ENCODE measurements around the gene IL34. TPM values are rescaled to one million over a fixed set of nuclear protein-coding genes. Genes with fewer than 3 reads are reported as not detected.
"Not testable (repeated sequence)": the region's sequence is repeated elsewhere in the genome, so short reads cannot be mapped to it uniquely, and the experiment has no call there.

IL34 gene
- polyA plus RNA-seq, 4 donors, result 0.71 to 1.7 (median 0.97) TPM

GRCh38 chr16:70630960-70631745 is 15.2 kb upstream of the IL34 start:
- DNase-seq (ENCODE audit: low read depth in 4 of 4, low spot score in 3 of 4), result no peak

GRCh38 chr16:70632273-70632672 is 14.1 kb upstream of the IL34 start:
- no peak for DNase-seq (ENCODE audit: low read depth in 4 of 4, low spot score in 3 of 4)

GRCh38 chr16:70633617-70634016 is 12.7 kb upstream of the IL34 start:
- not testable (repeated sequence) for DNase-seq (ENCODE audit: low read depth in 4 of 4, low spot score in 3 of 4)

- no peak for DNase-seq (ENCODE audit: low read depth in 4 of 4, low spot score in 3 of 4)
Measured at GRCh38 chr16:70634861-70635260, 11.5 kb upstream of the IL34 start.

GRCh38 chr16:70635336-70636016 is 10.9 kb upstream of the IL34 start:
- no peak for DNase-seq (ENCODE audit: low read depth in 4 of 4, low spot score in 3 of 4)

- DNase-seq (ENCODE audit: low read depth in 4 of 4, low spot score in 3 of 4), result no peak
Measured at GRCh38 chr16:70638814-70639792, 7.3 kb upstream of the IL34 start.

GRCh38 chr16:70642633-70643032 is 3.7 kb upstream of the IL34 start:
- DNase-seq (ENCODE audit: low read depth in 4 of 4, low spot score in 3 of 4), result no peak

GRCh38 chr16:70643264-70643663 is 3.1 kb upstream of the IL34 start:
- not testable (repeated sequence) for DNase-seq (ENCODE audit: low read depth in 4 of 4, low spot score in 3 of 4)

GRCh38 chr16:70644763-70645597 is 1.4 kb upstream of the IL34 start:
- no peak for DNase-seq (ENCODE audit: low read depth in 4 of 4, low spot score in 3 of 4)

- no peak for DNase-seq (ENCODE audit: low read depth in 4 of 4, low spot score in 3 of 4)
Measured at GRCh38 chr16:70647441-70648359, 1.3 kb downstream of the IL34 start.

- DNase-seq (ENCODE audit: low read depth in 4 of 4, low spot score in 3 of 4), result no peak
Measured at GRCh38 chr16:70648606-70649005, 2.2 kb downstream of the IL34 start.

GRCh38 chr16:70649300-70649699 is 2.9 kb downstream of the IL34 start:
- DNase-seq (ENCODE audit: low read depth in 4 of 4, low spot score in 3 of 4), result no peak

- no peak for DNase-seq (ENCODE audit: low read depth in 4 of 4, low spot score in 3 of 4)
Measured at GRCh38 chr16:70650216-70650615, 3.9 kb downstream of the IL34 start.

- DNase-seq (ENCODE audit: low read depth in 4 of 4, low spot score in 3 of 4), result no peak
Measured at GRCh38 chr16:70651524-70651923, 5.2 kb downstream of the IL34 start.

GRCh38 chr16:70652322-70652721 is 6.0 kb downstream of the IL34 start:
- DNase-seq (ENCODE audit: low read depth in 4 of 4, low spot score in 3 of 4), result no peak

GRCh38 chr16:70653406-70653805 is 7.0 kb downstream of the IL34 start:
- no peak for DNase-seq (ENCODE audit: low read depth in 4 of 4, low spot score in 3 of 4)

GRCh38 chr16:70653809-70654771 is 7.7 kb downstream of the IL34 start:
- DNase-seq (ENCODE audit: low read depth in 4 of 4, low spot score in 3 of 4), result peak; percentile 79 to 81 (median 80)

Data from right renal pelvis (tissue), 4 donors.